B cell (primary cell): Measurements from ENCODE around the gene CDC42BPB. TPM values are rescaled to one million over a fixed set of nuclear protein-coding genes. Genes with fewer than 3 reads are reported as not detected.

Experiments
- ATAC-seq: fragments of 200-7000 bp; cut with Tn5 transposase; one replicate; pipeline ENCODE4 v1.10.0; 2021; ENCODE audit warnings: low read depth, mild to moderate bottlenecking, moderate number of reproducible peaks, moderate library complexity
- CTCF ChIA-PET: fragments of 350-600 bp; sonication (Branson Sonifier 250); formaldehyde crosslinking; loops from one replicate; lab custom pipeline; 2021; ENCODE audit warnings: antibody characterized with exemption, inconsistent platforms; lab: Charles Lee
- POLR2A ChIA-PET: fragments of 350-600 bp; sonication (Branson Sonifier 250); formaldehyde crosslinking; loops from one replicate; lab custom pipeline; 2021; ENCODE audit warnings: antibody characterized with exemption; lab: Charles Lee
- DNase-seq: peaks from one replicate; pipeline ENCODE4 v3.0.0; 2013
- H2AFZ ChIP-seq: 2 replicates; pipeline ENCODE4 v1.6.1; 2012; ENCODE audit warnings: mild to moderate bottlenecking, low read depth, low read length; ENCODE audit not compliant: insufficient read depth, poor library complexity, severe bottlenecking
- H3K27ac ChIP-seq, 2 donors: 1 replicate in 1 of 2; 2 replicates in 1 of 2; pipeline ENCODE4 v1.5.1; 2012 to 2013; ENCODE audit warnings: low read length in 2 of 2, mild to moderate bottlenecking in 2 of 2, moderate library complexity in 1 of 2
- H3K27me3 ChIP-seq, 4 experiments: fragments of 200-600 bp in 1 of 4; sonication (generic) in 1 of 4; replicated peaks in 1 of 4; 1 replicate in 2 of 4; 2 replicates in 2 of 4; pipeline versions ENCODE4 v1.6.1 to v1.7.0; 2013 to 2016; ENCODE audit warnings: low read length in 3 of 4, mild to moderate bottlenecking in 2 of 4, mixed read lengths in 1 of 4, moderate library complexity in 1 of 4; ENCODE audit not compliant: insufficient read depth in 4 of 4, control insufficient read depth in 3 of 4; ENCODE audit errors: control extremely low read depth in 1 of 4
- H3K36me3 ChIP-seq, 2 experiments: replicated peaks in 1 of 2; 1 replicate in 1 of 2; 2 replicates in 1 of 2; pipeline versions ENCODE4 v1.6.1 to v1.7.1; 2013; ENCODE audit warnings: low read length in 1 of 2; ENCODE audit not compliant: insufficient read depth in 2 of 2, control insufficient read depth in 1 of 2; ENCODE audit errors: control extremely low read depth in 1 of 2, extremely low read depth in 1 of 2
- H3K4me1 ChIP-seq, 2 donors: fragments of 200-600 bp in 1 of 2; sonication (generic) in 1 of 2; 1 replicate in 1 of 2; 2 replicates in 1 of 2; pipeline versions ENCODE4 v1.5.1 to v1.6.1; 2013 to 2017; ENCODE audit warnings: low read length in 2 of 2; ENCODE audit not compliant: control insufficient read depth in 2 of 2, insufficient read depth in 2 of 2
- H3K4me2 ChIP-seq: replicated peaks from 2 replicates; pipeline ENCODE3; 2012; ENCODE audit warnings: mild to moderate bottlenecking, low read depth, low read length; ENCODE audit not compliant: poor library complexity, severe bottlenecking
- H3K4me3 ChIP-seq, 5 experiments: fragments of 200-600 bp in 1 of 5; sonication (generic) in 1 of 5; 1 replicate in 3 of 5; 2 replicates in 2 of 5; pipeline versions ENCODE4 v1.5.1 to v1.7.0; 2011 to 2016; ENCODE audit warnings: low read length in 4 of 5, mild to moderate bottlenecking in 4 of 5, low read depth in 2 of 5, control low read depth in 1 of 5, moderate library complexity in 1 of 5; ENCODE audit not compliant: insufficient read depth in 1 of 5; ENCODE audit errors: control extremely low read depth in 1 of 5, extremely low read depth in 1 of 5
- H3K79me2 ChIP-seq: fragments of 200-600 bp; sonication (generic); one replicate; pipeline ENCODE4 v1.6.0; 2016; ENCODE audit warnings: low read length; ENCODE audit not compliant: control insufficient read depth, insufficient read depth
- H3K9ac ChIP-seq: fragments of 200-600 bp; sonication (generic); 2 replicates; pipeline ENCODE4 v1.6.1; 2017; ENCODE audit warnings: mild to moderate bottlenecking, low read length, moderate library complexity
- H3K9me3 ChIP-seq, 3 donors: one replicate each; pipeline versions ENCODE4 v1.6.1 to v1.7.1; 2013; ENCODE audit warnings: low read length in 2 of 3; ENCODE audit not compliant: control insufficient read depth in 2 of 3, insufficient read depth in 1 of 3; ENCODE audit errors: control extremely low read depth in 1 of 3
- H4K20me1 ChIP-seq: 2 replicates; pipeline ENCODE4 v1.6.0; 2012; ENCODE audit warnings: mild to moderate bottlenecking, low read length; ENCODE audit not compliant: insufficient read depth, control insufficient read depth, poor library complexity, severe bottlenecking
- H3K27ac Mint-ChIP-seq: one replicate; pipeline ENCODE4 v1.8.0; 2021; ENCODE audit warnings: mixed read lengths
- H3K27me3 Mint-ChIP-seq: one replicate; pipeline ENCODE4 v1.8.0; 2021; ENCODE audit warnings: mixed read lengths
- H3K4me1 Mint-ChIP-seq: one replicate; pipeline ENCODE4 v1.8.0; 2021; ENCODE audit warnings: mixed read lengths
- H3K4me3 Mint-ChIP-seq: one replicate; pipeline ENCODE4 v1.8.0; 2021; ENCODE audit warnings: mixed read lengths
- H3K9me3 Mint-ChIP-seq: one replicate; pipeline ENCODE4 v1.8.0; 2022; ENCODE audit warnings: mixed read lengths; ENCODE audit not compliant: insufficient read depth
- CTCF ChIP-seq: fragments of 200-600 bp; IDR thresholded peaks from one replicate; pipeline ENCODE4 v1.8.0; 2022; ENCODE audit warnings: antibody characterized with exemption, mild to moderate bottlenecking
- EZH2 ChIP-seq: IDR thresholded peaks from 2 replicates; pipeline ENCODE4 v1.6.1; 2012; ENCODE audit warnings: borderline replicate concordance, low read depth, mild to moderate bottlenecking, moderate library complexity, low read length; ENCODE audit not compliant: insufficient read depth, poor library complexity, severe bottlenecking
- WGBS: methylation state at CpG from one replicate; pipeline ENCODE4 v1.1.5; 2013; ENCODE audit warnings: missing lambda C conversion rate; ENCODE audit not compliant: insufficient coverage; 5-methylcytosine and 5-hydroxymethylcytosine counted together
- intact Hi-C: fragments of 100-400 bp; cut with micrococcal nuclease; formaldehyde crosslinking; loops from one replicate; pipeline ENCODE4 v1.10.0; 2022
- polyA plus RNA-seq: library from polyadenylated mRNA; depleted of rRNA; stranded (reverse); fragments of >200 nt; gene quantifications from 2 replicates; pipeline ENCODE4 v1.2.3, GENCODE V29; 2012
- total RNA-seq, 2 donors: library from RNA; stranded (reverse); fragments of 120-200 nt in 1 of 2; gene quantifications; 1 replicate in 1 of 2; 2 replicates in 1 of 2; pipeline versions ENCODE4 v1.2.3 to v1.2.4, GENCODE V29; 2013 to 2022

CDC42BPB gene
- total and polyA plus RNA-seq, 2 donors (not counting 1 experiment from before 2014, with no cell fraction given), result 23.9 to 52.5 TPM

GRCh38 chr14:103068351-103069073 lies 11.2 kb upstream of the CDC42BPB start:
- no peak overlapping the region for H2AFZ ChIP-seq
- H3K4me1 Mint-ChIP-seq, result peaks cover 2% of the 10 kb centered on the region
- H3K9me3 ChIP-seq, result no peaks in the 10 kb centered on the region
- ATAC-seq (no peak), DNase-seq (no peak)
- no peaks in the 10 kb centered on the region for H3K79me2 ChIP-seq
- H3K27me3 Mint-ChIP-seq, result peaks cover 3% of the 10 kb centered on the region
- no peak overlapping the region for H3K27ac ChIP-seq
- CTCF ChIA-PET, result no interaction called here
- H3K36me3 ChIP-seq, result no peaks in the 10 kb centered on the region
- 83% methylated on average over 14 of the region's 22 CpGs for WGBS
- peaks cover 0 to 6% (median 0%) of the 10 kb centered on the region in 4 experiments for H3K27me3 ChIP-seq
- H3K27ac Mint-ChIP-seq, result no peak overlapping the region
- TF ChIP-seq CTCF (no peak), EZH2 (no peak)
- H3K9ac ChIP-seq, result no peak overlapping the region
- no peaks in the 10 kb centered on the region for H3K4me1 ChIP-seq
- H3K4me2 ChIP-seq, result no peak overlapping the region
- H3K4me3 ChIP-seq, result no peak overlapping the region
- no peak overlapping the region for H3K4me3 Mint-ChIP-seq
- intact Hi-C loops, result no loop called here
- POLR2A ChIA-PET, result no interaction called here
- H4K20me1 ChIP-seq, result no peaks in the 10 kb centered on the region
- H3K9me3 Mint-ChIP-seq, result no peaks in the 10 kb centered on the region

GRCh38 chr14:103067231-103067954 lies 10.0 kb upstream of the CDC42BPB start:
- DNase-seq (no peak), ATAC-seq (no peak)
- POLR2A ChIA-PET, result no interaction called here
- Mint-ChIP-seq H3K4me1 (no peaks in the 10 kb centered on the region), H3K27ac (no peak overlapping the region), H3K27me3 (peaks cover 3% of the 10 kb centered on the region), H3K4me3 (no peak overlapping the region), H3K9me3 (no peaks in the 10 kb centered on the region)
- Histone ChIP-seq H3K9ac (no peak overlapping the region), H3K27ac (no peak overlapping the region), H4K20me1 (no peaks in the 10 kb centered on the region), H3K4me1 (no peaks in the 10 kb centered on the region), H3K27me3 (peaks cover 0 to 4% (median 0%) of the 10 kb centered on the region in 4 experiments), H3K9me3 (peaks cover 0 to under 1% (median 0%) of the 10 kb centered on the region in 3 donors), H3K4me3 (no peak overlapping the region), H2AFZ (no peak overlapping the region), H3K79me2 (no peaks in the 10 kb centered on the region), H3K4me2 (no peak overlapping the region), H3K36me3 (no peaks in the 10 kb centered on the region)
- 78% methylated on average over 4 of the region's 8 CpGs for WGBS
- intact Hi-C loops, result no loop called here
- TF ChIP-seq CTCF (no peak), EZH2 (no peak)
- CTCF ChIA-PET, result interaction anchor here (0.7 kb wide), 1 partner anchor 946 kb away, joined by 3 read pairs; no protein-coding TSS in a partner anchor
